ENCODE measurements around the gene MRPL51.

DNA sequence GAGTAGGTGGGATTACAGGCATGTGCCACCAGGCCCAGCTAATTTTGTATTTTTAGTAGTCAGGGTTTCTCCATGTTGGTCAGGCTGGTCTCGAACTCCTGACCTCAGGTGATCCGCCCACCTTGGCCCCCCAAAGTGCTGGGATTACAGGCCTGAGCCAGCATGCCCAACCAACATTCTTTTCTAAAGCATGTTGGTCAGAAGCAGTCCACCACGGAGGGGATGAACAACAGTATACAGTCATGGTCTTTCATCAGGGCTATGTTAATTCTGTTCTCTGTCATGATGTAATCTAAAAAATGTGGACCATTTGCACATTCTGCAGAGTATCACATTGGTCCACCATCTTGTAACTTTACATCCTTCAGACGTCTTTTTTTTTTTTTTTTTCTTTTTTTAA, 3.6 kb downstream of the MRPL51 start:
- TF ChIP-seq, protein P1, sequence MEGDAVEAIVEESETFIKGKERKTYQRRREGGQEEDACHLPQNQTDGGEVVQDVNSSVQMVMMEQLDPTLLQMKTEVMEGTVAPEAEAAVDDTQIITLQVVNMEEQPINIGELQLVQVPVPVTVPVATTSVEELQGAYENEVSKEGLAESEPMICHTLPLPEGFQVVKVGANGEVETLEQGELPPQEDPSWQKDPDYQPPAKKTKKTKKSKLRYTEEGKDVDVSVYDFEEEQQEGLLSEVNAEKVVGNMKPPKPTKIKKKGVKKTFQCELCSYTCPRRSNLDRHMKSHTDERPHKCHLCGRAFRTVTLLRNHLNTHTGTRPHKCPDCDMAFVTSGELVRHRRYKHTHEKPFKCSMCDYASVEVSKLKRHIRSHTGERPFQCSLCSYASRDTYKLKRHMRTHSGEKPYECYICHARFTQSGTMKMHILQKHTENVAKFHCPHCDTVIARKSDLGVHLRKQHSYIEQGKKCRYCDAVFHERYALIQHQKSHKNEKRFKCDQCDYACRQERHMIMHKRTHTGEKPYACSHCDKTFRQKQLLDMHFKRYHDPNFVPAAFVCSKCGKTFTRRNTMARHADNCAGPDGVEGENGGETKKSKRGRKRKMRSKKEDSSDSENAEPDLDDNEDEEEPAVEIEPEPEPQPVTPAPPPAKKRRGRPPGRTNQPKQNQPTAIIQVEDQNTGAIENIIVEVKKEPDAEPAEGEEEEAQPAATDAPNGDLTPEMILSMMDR (IDR thresholded peaks at IDR 0.05; ENCODE audit: poor library complexity) = no peak
- TF ChIP-seq EZH2phosphoT487 (IDR thresholded peaks at IDR 0.05; ENCODE audit: low read depth, severe bottlenecking, unreplicated experiment) = no peak
- no peak for TF ChIP-seq EZH2 (IDR thresholded peaks at IDR 0.05; ENCODE audit: borderline replicate concordance)
